OCI-LY1 (cell line): ENCODE measurements around the gene ASS1.

Experiments
- H2AFZ ChIP-seq: fragments of 200-600 bp; sonication (generic), shearing (Covaris generic); 2 replicates; pipeline ENCODE4 v1.6.0; 2014; ENCODE audit warnings: antibody characterized with exemption, mild to moderate bottlenecking, low read length
- H3F3A ChIP-seq: fragments of 200-600 bp; sonication (generic), shearing (Covaris generic); 2 replicates; pipeline ENCODE4 v1.6.0; 2014; ENCODE audit warnings: mild to moderate bottlenecking, antibody characterized with exemption, low read length, moderate library complexity; ENCODE audit not compliant: insufficient read depth
- H3K27ac ChIP-seq: fragments of 200-600 bp; sonication (generic); 2 replicates; pipeline ENCODE4 v1.5.1; 2014; ENCODE audit warnings: low read length, mixed run types, mild to moderate bottlenecking, low read depth; ENCODE audit not compliant: poor library complexity, severe bottlenecking
- H3K27me3 ChIP-seq: fragments of 200-600 bp; sonication (generic); 2 replicates; pipeline ENCODE4 v1.6.0; 2014; ENCODE audit warnings: antibody characterized with exemption, mild to moderate bottlenecking, low read length, moderate library complexity; ENCODE audit not compliant: insufficient read depth
- H3K36me3 ChIP-seq: fragments of 200-600 bp; sonication (generic); 2 replicates; pipeline ENCODE4 v1.6.1; 2014; ENCODE audit warnings: mild to moderate bottlenecking, antibody characterized with exemption, low read length, moderate library complexity, mixed read lengths; ENCODE audit not compliant: insufficient read depth
- H3K4me1 ChIP-seq: fragments of 200-600 bp; sonication (generic); 2 replicates; pipeline ENCODE4 v1.5.1; 2014; ENCODE audit warnings: mild to moderate bottlenecking, low read length, moderate library complexity; ENCODE audit not compliant: insufficient read depth, severe bottlenecking
- H3K4me2 ChIP-seq: fragments of 200-600 bp; sonication (generic), shearing (Covaris generic); 2 replicates; pipeline ENCODE4 v1.6.1; 2014; ENCODE audit warnings: low read length
- H3K4me3 ChIP-seq: fragments of 200-600 bp; sonication (generic); 2 replicates; pipeline ENCODE4 v1.5.1; 2014; ENCODE audit warnings: low read length, low read depth, mild to moderate bottlenecking, mixed read lengths; ENCODE audit not compliant: poor library complexity, severe bottlenecking
- H3K79me2 ChIP-seq: fragments of 200-600 bp; shearing (Covaris generic); 2 replicates; pipeline ENCODE4 v1.6.1; 2016; ENCODE audit warnings: mixed run types, low read length, mixed read lengths; ENCODE audit not compliant: insufficient read depth
- H3K9ac ChIP-seq: fragments of 200-600 bp; sonication (generic), shearing (Covaris generic); 2 replicates; pipeline ENCODE4 v1.6.1; 2014; ENCODE audit warnings: mild to moderate bottlenecking, low read length, mixed read lengths
- H3K9me2 ChIP-seq: fragments of 200-600 bp; sonication (generic), shearing (Covaris generic); 2 replicates; pipeline ENCODE4 v1.6.1; 2014; ENCODE audit warnings: low read depth, mild to moderate bottlenecking, low read length, mixed read lengths
- H3K9me3 ChIP-seq: fragments of 200-600 bp; shearing (Covaris generic); 2 replicates; pipeline ENCODE4 v1.6.1; 2014; ENCODE audit warnings: low read length, mixed read lengths
- H4K20me1 ChIP-seq: fragments of 200-600 bp; sonication (generic), shearing (Covaris generic); 2 replicates; pipeline ENCODE4 v1.6.0; 2016; ENCODE audit warnings: mild to moderate bottlenecking, low read length; ENCODE audit not compliant: insufficient read depth
- CTCF ChIP-seq: fragments of 200-600 bp; sonication (generic), shearing (Covaris generic); IDR thresholded peaks from 2 replicates; pipeline ENCODE4 v1.5.1; 2017; ENCODE audit warnings: mild to moderate bottlenecking, antibody characterized with exemption, low read length, moderate library complexity, mixed read lengths
- EZH2 ChIP-seq: fragments of 200-600 bp; sonication (generic), shearing (Covaris generic); IDR thresholded peaks from 2 replicates; pipeline ENCODE4 v1.8.0; 2017; ENCODE audit warnings: borderline replicate concordance, mixed run types, mild to moderate bottlenecking, antibody characterized with exemption, low read length, moderate library complexity, mixed read lengths

Gene ASS1

GRCh38 chr9:130459941-130460669, 15.3 kb downstream of the ASS1 start:
- no peaks in the 10 kb centered on the region for H3F3A ChIP-seq
- no peaks in the 10 kb centered on the region for H4K20me1 ChIP-seq
- H3K9me3 ChIP-seq = no peaks in the 10 kb centered on the region
- no peak overlapping the region for H3K27ac ChIP-seq
- no peak overlapping the region for H3K9ac ChIP-seq
- no peak overlapping the region for H3K4me2 ChIP-seq
- no peaks in the 10 kb centered on the region; the same call in 1 of the 2 replicates for H3K27me3 ChIP-seq
- H3K36me3 ChIP-seq = no peaks in the 10 kb centered on the region
- no peak overlapping the region for H2AFZ ChIP-seq
- no peaks in the 10 kb centered on the region for H3K79me2 ChIP-seq
- H3K4me1 ChIP-seq = no peaks in the 10 kb centered on the region
- H3K9me2 ChIP-seq = no peaks in the 10 kb centered on the region
- H3K4me3 ChIP-seq = no peak overlapping the region
- TF ChIP-seq EZH2 = no peak
- TF ChIP-seq CTCF = no peak

- Histone ChIP-seq H3K9me3 (no peaks in the 10 kb centered on the region), H3K4me2 (peak overlapping the region; percentile 39; the same call in 1 of the 2 replicates), H3K4me3 (no peak overlapping the region), H3K27me3 (no peaks in the 10 kb centered on the region; the same call in 1 of the 2 replicates), H3K9ac (no peak overlapping the region), H3K79me2 (no peaks in the 10 kb centered on the region), H4K20me1 (no peaks in the 10 kb centered on the region), H3F3A (no peaks in the 10 kb centered on the region), H2AFZ (no peak overlapping the region), H3K4me1 (no peaks in the 10 kb centered on the region), H3K9me2 (no peaks in the 10 kb centered on the region), H3K36me3 (no peaks in the 10 kb centered on the region), H3K27ac (no peak overlapping the region)
- TF ChIP-seq CTCF (peak; percentile 82), EZH2 (no peak)
Measured at GRCh38 chr9:130461218-130461630, 16.5 kb downstream of the ASS1 start.

- no peaks in the 10 kb centered on the region for H3K36me3 ChIP-seq
- no peak overlapping the region for H2AFZ ChIP-seq
- H4K20me1 ChIP-seq = no peaks in the 10 kb centered on the region
- no peaks in the 10 kb centered on the region; the same call in 1 of the 2 replicates for H3K27me3 ChIP-seq
- no peak overlapping the region for H3K4me2 ChIP-seq
- no peak overlapping the region for H3K4me3 ChIP-seq
- H3K79me2 ChIP-seq = no peaks in the 10 kb centered on the region
- H3K27ac ChIP-seq = no peak overlapping the region
- H3K4me1 ChIP-seq = no peaks in the 10 kb centered on the region
- no peaks in the 10 kb centered on the region for H3K9me2 ChIP-seq
- TF ChIP-seq EZH2 (no peak), CTCF (no peak)
- no peaks in the 10 kb centered on the region for H3F3A ChIP-seq
- H3K9ac ChIP-seq = no peak overlapping the region
- H3K9me3 ChIP-seq = no peaks in the 10 kb centered on the region
Measured at GRCh38 chr9:130461731-130462130, 17.0 kb downstream of the ASS1 start.
